PFSK-1 (cell line): ENCODE data around the gene PHC2.

Experiments used
- FOXP2 ChIP-seq: optimal IDR thresholded peaks from 2 replicates; pipeline ENCODE3; 2011; ENCODE audit warnings: borderline replicate concordance, control low read depth, inconsistent platforms; ENCODE audit not compliant: insufficient read depth; ENCODE audit errors: extremely low read length, extremely low read depth
- POLR2AphosphoS5 ChIP-seq: IDR thresholded peaks from 2 replicates; pipeline ENCODE4 v1.6.1; 2012; ENCODE audit warnings: low read depth, mild to moderate bottlenecking, control low read depth, low read length, moderate library complexity
- SIN3A ChIP-seq: IDR thresholded peaks from 2 replicates; pipeline ENCODE4 v1.6.1; 2012; ENCODE audit warnings: mild to moderate bottlenecking, low read length, moderate library complexity, borderline replicate concordance; ENCODE audit not compliant: insufficient read depth
- TAF1 ChIP-seq: IDR thresholded peaks from 2 replicates; pipeline ENCODE4 v1.6.1; 2012; ENCODE audit warnings: low read length, control low read depth, borderline replicate concordance; ENCODE audit not compliant: insufficient read depth
- TF ChIP-seq, protein P1 (sequence below), 2 experiments: IDR thresholded peaks; 2 replicates each; pipeline versions ENCODE4 v1.6.1 to v1.8.0; 2011 to 2012; ENCODE audit warnings: low read depth in 2 of 2, low read length in 2 of 2, control low read depth in 1 of 2, inconsistent platforms in 1 of 2, mild to moderate bottlenecking in 1 of 2, moderate library complexity in 1 of 2; ENCODE audit not compliant: insufficient read depth in 1 of 2

- TF ChIP-seq SIN3A (no peak), TAF1 (no peak), POLR2AphosphoS5 (no peak), FOXP2 (no peak)
- TF ChIP-seq, protein P1, sequence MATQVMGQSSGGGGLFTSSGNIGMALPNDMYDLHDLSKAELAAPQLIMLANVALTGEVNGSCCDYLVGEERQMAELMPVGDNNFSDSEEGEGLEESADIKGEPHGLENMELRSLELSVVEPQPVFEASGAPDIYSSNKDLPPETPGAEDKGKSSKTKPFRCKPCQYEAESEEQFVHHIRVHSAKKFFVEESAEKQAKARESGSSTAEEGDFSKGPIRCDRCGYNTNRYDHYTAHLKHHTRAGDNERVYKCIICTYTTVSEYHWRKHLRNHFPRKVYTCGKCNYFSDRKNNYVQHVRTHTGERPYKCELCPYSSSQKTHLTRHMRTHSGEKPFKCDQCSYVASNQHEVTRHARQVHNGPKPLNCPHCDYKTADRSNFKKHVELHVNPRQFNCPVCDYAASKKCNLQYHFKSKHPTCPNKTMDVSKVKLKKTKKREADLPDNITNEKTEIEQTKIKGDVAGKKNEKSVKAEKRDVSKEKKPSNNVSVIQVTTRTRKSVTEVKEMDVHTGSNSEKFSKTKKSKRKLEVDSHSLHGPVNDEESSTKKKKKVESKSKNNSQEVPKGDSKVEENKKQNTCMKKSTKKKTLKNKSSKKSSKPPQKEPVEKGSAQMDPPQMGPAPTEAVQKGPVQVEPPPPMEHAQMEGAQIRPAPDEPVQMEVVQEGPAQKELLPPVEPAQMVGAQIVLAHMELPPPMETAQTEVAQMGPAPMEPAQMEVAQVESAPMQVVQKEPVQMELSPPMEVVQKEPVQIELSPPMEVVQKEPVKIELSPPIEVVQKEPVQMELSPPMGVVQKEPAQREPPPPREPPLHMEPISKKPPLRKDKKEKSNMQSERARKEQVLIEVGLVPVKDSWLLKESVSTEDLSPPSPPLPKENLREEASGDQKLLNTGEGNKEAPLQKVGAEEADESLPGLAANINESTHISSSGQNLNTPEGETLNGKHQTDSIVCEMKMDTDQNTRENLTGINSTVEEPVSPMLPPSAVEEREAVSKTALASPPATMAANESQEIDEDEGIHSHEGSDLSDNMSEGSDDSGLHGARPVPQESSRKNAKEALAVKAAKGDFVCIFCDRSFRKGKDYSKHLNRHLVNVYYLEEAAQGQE (IDR thresholded peaks at IDR 0.05; ENCODE audit: insufficient read depth in 1 of 2, low read depth in 2 of 2, low read length in 2 of 2), result no peak
These were observed 103.1 kb downstream of the PHC2 start for GRCh38 chr1:33327587-33328325.
